Measurements from ENCODE around the gene MGMT. TPM values are rescaled to one million over a fixed set of nuclear protein-coding genes. Genes with fewer than 3 reads are reported as not detected.

Gene MGMT
- total RNA-seq, 1 donor from 2014 or later, result 13.6 TPM

GRCh38 chr10:129807211-129807610 lies 340.2 kb downstream of the MGMT start:
- H3K9me3 Mint-ChIP-seq (ENCODE audit: low read depth), result peaks cover 23% of the 10 kb centered on the region
- DNase-seq (ENCODE audit: low spot score, unreplicated experiment), result no peak
- peaks cover 73% of the 10 kb centered on the region for H3K27me3 Mint-ChIP-seq
- no peak overlapping the region for H3K27ac Mint-ChIP-seq
- no peak for TF ChIP-seq CTCF (IDR thresholded peaks at IDR 0.05; ENCODE audit: unreplicated experiment)
- H3K4me1 Mint-ChIP-seq (ENCODE audit: low read depth), result no peaks in the 10 kb centered on the region
- no peak overlapping the region for H3K4me3 Mint-ChIP-seq (ENCODE audit: low read depth)
- H3K36me3 Mint-ChIP-seq (ENCODE audit: insufficient read depth), result peaks cover 2% of the 10 kb centered on the region

GRCh38 chr10:129808092-129808983 lies 341.3 kb downstream of the MGMT start:
- Mint-ChIP-seq H3K9me3 (ENCODE audit: low read depth) (peaks cover 19% of the 10 kb centered on the region), H3K27ac (no peak overlapping the region), H3K4me3 (ENCODE audit: low read depth) (no peak overlapping the region), H3K27me3 (peaks cover 77% of the 10 kb centered on the region), H3K36me3 (ENCODE audit: insufficient read depth) (peaks cover 1% of the 10 kb centered on the region), H3K4me1 (ENCODE audit: low read depth) (no peaks in the 10 kb centered on the region)
- no peak for DNase-seq (ENCODE audit: low spot score, unreplicated experiment)
- no peak for TF ChIP-seq CTCF (IDR thresholded peaks at IDR 0.05; ENCODE audit: unreplicated experiment)

- Mint-ChIP-seq H3K27me3 (peaks cover 86% of the 10 kb centered on the region), H3K27ac (no peak overlapping the region), H3K4me1 (ENCODE audit: low read depth) (no peaks in the 10 kb centered on the region), H3K4me3 (ENCODE audit: low read depth) (no peak overlapping the region), H3K9me3 (ENCODE audit: low read depth) (peaks cover 14% of the 10 kb centered on the region), H3K36me3 (ENCODE audit: insufficient read depth) (peaks cover 1% of the 10 kb centered on the region)
- TF ChIP-seq CTCF (IDR thresholded peaks at IDR 0.05; ENCODE audit: unreplicated experiment), result no peak
- no peak for DNase-seq (ENCODE audit: low spot score, unreplicated experiment)
Observed at GRCh38 chr10:129809431-129809830, 342.4 kb downstream of the MGMT start.

- Mint-ChIP-seq H3K4me3 (ENCODE audit: low read depth) (no peak overlapping the region), H3K36me3 (ENCODE audit: insufficient read depth) (peaks cover 1% of the 10 kb centered on the region), H3K4me1 (ENCODE audit: low read depth) (peaks cover under 1% of the 10 kb centered on the region), H3K9me3 (ENCODE audit: low read depth) (peaks cover 12% of the 10 kb centered on the region), H3K27ac (no peak overlapping the region), H3K27me3 (peaks cover 90% of the 10 kb centered on the region)
- no peak for DNase-seq (ENCODE audit: low spot score, unreplicated experiment)
- no peak for TF ChIP-seq CTCF (IDR thresholded peaks at IDR 0.05; ENCODE audit: unreplicated experiment)
Observed at GRCh38 chr10:129809841-129810240, 342.8 kb downstream of the MGMT start.

GRCh38 chr10:129811208-129811607 lies 344.2 kb downstream of the MGMT start:
- no peak overlapping the region for H3K27ac Mint-ChIP-seq
- H3K27me3 Mint-ChIP-seq, result peaks cover 88% of the 10 kb centered on the region
- peaks cover 4% of the 10 kb centered on the region for H3K4me1 Mint-ChIP-seq (ENCODE audit: low read depth)
- TF ChIP-seq CTCF (IDR thresholded peaks at IDR 0.05; ENCODE audit: unreplicated experiment), result no peak
- peaks cover 6% of the 10 kb centered on the region for H3K9me3 Mint-ChIP-seq (ENCODE audit: low read depth)
- no peaks in the 10 kb centered on the region for H3K36me3 Mint-ChIP-seq (ENCODE audit: insufficient read depth)
- H3K4me3 Mint-ChIP-seq (ENCODE audit: low read depth), result no peak overlapping the region
- no peak for DNase-seq (ENCODE audit: low spot score, unreplicated experiment)

All from progenitor cell of endocrine pancreas (in vitro differentiated cells).